Retinal pigment epithelial cell (primary cell): ENCODE results near the gene RHOXF2B.

Experiments
- DNase-seq: peaks from one replicate; pipeline ENCODE4 v3.0.0-alpha.2; 2010; ENCODE audit warnings: low read depth
- H3K4me3 ChIP-seq: 2 replicates; pipeline ENCODE4 v1.5.1; 2011; ENCODE audit warnings: mild to moderate bottlenecking, low read length, control low read depth, moderate library complexity
- TF ChIP-seq, protein P1 (sequence below): conservative IDR thresholded peaks from 2 replicates; pipeline ENCODE4 v1.5.1; 2011; ENCODE audit warnings: low read depth, low read length, control low read depth, inconsistent platforms

Gene RHOXF2B

DNA sequence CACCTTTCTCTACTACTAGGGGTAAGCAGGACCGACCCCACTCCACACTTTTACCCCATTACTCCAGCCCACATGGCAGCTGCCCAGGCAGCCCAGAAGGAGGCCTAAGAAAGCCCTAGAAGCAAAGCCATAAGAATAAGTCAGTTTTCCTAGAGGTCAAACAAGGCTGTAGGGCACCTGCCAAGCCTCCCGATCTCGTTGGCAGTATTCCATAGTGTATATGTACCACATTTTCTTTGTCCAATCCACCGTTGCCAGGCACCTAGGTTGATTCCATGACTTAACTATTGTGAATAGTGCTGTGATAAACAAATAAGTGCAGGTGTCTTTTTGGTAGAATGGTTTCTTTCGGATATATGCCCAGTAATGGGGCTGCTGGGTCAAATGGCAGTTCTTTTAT lies 54.2 kb downstream of the RHOXF2B start:
- DNase-seq: no peak
- H3K4me3 ChIP-seq: no peak overlapping the region
- TF ChIP-seq, protein P1, sequence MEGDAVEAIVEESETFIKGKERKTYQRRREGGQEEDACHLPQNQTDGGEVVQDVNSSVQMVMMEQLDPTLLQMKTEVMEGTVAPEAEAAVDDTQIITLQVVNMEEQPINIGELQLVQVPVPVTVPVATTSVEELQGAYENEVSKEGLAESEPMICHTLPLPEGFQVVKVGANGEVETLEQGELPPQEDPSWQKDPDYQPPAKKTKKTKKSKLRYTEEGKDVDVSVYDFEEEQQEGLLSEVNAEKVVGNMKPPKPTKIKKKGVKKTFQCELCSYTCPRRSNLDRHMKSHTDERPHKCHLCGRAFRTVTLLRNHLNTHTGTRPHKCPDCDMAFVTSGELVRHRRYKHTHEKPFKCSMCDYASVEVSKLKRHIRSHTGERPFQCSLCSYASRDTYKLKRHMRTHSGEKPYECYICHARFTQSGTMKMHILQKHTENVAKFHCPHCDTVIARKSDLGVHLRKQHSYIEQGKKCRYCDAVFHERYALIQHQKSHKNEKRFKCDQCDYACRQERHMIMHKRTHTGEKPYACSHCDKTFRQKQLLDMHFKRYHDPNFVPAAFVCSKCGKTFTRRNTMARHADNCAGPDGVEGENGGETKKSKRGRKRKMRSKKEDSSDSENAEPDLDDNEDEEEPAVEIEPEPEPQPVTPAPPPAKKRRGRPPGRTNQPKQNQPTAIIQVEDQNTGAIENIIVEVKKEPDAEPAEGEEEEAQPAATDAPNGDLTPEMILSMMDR: no peak

DNA sequence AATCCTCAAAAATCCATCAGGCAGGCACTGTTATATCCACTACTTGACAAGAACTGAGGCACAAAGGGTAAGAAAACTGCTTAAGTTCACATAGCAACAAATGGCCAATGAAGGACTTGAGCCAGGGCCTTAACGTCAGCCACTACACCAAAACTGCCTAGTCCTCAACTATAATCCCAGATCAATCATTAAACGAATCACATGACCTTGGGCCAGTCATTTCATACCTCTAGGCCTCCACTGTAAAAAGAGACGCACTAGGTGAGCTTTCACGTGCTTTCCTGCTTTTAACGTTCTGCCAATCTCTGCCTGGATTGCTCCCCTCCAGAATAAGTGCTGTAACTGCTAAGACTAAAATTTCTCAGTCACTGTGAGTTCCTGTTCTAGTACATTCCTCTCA lies 54.7 kb downstream of the RHOXF2B start:
- no peak overlapping the region for H3K4me3 ChIP-seq
- DNase-seq: no peak
- TF ChIP-seq, protein P1: no peak
